Measurements from ENCODE around the gene PAIP2.

- TF ChIP-seq, protein P1, sequence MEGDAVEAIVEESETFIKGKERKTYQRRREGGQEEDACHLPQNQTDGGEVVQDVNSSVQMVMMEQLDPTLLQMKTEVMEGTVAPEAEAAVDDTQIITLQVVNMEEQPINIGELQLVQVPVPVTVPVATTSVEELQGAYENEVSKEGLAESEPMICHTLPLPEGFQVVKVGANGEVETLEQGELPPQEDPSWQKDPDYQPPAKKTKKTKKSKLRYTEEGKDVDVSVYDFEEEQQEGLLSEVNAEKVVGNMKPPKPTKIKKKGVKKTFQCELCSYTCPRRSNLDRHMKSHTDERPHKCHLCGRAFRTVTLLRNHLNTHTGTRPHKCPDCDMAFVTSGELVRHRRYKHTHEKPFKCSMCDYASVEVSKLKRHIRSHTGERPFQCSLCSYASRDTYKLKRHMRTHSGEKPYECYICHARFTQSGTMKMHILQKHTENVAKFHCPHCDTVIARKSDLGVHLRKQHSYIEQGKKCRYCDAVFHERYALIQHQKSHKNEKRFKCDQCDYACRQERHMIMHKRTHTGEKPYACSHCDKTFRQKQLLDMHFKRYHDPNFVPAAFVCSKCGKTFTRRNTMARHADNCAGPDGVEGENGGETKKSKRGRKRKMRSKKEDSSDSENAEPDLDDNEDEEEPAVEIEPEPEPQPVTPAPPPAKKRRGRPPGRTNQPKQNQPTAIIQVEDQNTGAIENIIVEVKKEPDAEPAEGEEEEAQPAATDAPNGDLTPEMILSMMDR (IDR thresholded peaks at IDR 0.05 in 8 of 11, conservative IDR thresholded peaks at IDR 0.05 in 3 of 11), result no peak
- TF ChIP-seq POLR2A (IDR thresholded peaks at IDR 0.05), result no peak
Observed at GRCh38 chr5:139335811-139336210, 5.8 kb upstream of the PAIP2 start.
